Esophagus muscularis mucosa (tissue), 4 donors: ENCODE results near the gene PIGR.

Experiments used
- EP300 ChIP-seq: sonication (generic); formaldehyde crosslinking; IDR thresholded peaks from one replicate; pipeline ENCODE4 v1.6.1; 2017; ENCODE audit warnings: antibody characterized with exemption
- POLR2A ChIP-seq: fragments of 450-650 bp; IDR thresholded peaks from one replicate; pipeline ENCODE4 v1.6.1; 2017; ENCODE audit warnings: antibody characterized with exemption, moderate library complexity, mild to moderate bottlenecking, low read depth
- POLR2AphosphoS5 ChIP-seq, 2 donors: sonication (generic); formaldehyde crosslinking; IDR thresholded peaks; one replicate each; pipeline ENCODE4 v1.6.1; 2017; ENCODE audit warnings: antibody characterized with exemption in 2 of 2
- TF ChIP-seq, protein P1 (sequence below), 3 experiments: fragments of 200-600 bp in 2 of 3; fragments of 450-650 bp in 1 of 3; sonication (generic) in 2 of 3; IDR thresholded peaks; one replicate each; pipeline ENCODE4 v1.5.1; 2017 to 2019; ENCODE audit warnings: antibody characterized with exemption in 3 of 3, mild to moderate bottlenecking in 2 of 3, moderate library complexity in 1 of 3

DNA sequence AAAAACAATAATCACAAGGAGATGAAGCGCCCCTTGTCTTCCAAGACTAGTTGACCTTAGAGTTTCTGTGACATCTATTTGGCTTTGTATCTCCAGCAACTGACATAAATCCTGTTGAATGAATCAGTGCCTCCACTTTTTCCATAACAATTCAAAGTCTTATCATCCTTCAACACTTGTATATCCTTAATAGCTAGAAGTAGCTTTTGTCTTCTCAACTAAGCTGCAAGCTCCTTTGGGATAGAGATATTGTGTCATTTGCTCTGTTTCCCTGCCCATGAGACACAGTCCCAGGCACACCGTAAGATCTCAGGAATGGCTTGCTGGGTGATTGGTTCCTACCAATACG is 5.7 kb downstream of the PIGR start:
- TF ChIP-seq, protein P1, sequence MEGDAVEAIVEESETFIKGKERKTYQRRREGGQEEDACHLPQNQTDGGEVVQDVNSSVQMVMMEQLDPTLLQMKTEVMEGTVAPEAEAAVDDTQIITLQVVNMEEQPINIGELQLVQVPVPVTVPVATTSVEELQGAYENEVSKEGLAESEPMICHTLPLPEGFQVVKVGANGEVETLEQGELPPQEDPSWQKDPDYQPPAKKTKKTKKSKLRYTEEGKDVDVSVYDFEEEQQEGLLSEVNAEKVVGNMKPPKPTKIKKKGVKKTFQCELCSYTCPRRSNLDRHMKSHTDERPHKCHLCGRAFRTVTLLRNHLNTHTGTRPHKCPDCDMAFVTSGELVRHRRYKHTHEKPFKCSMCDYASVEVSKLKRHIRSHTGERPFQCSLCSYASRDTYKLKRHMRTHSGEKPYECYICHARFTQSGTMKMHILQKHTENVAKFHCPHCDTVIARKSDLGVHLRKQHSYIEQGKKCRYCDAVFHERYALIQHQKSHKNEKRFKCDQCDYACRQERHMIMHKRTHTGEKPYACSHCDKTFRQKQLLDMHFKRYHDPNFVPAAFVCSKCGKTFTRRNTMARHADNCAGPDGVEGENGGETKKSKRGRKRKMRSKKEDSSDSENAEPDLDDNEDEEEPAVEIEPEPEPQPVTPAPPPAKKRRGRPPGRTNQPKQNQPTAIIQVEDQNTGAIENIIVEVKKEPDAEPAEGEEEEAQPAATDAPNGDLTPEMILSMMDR (IDR thresholded peaks at IDR 0.05) = no peak
- TF ChIP-seq POLR2A (no peak), POLR2AphosphoS5 (IDR thresholded peaks at IDR 0.05) (no peak), EP300 (no peak)
